A673 (cell line): ENCODE results near the gene ARPP21. TPM values are rescaled to one million over a fixed set of nuclear protein-coding genes. Genes with fewer than 3 reads are reported as not detected.

Experiments
- BruUV-seq: library from RNA; stranded (reverse); fragments of 400-500 nt; replicated peaks from 2 replicates; lab custom pipeline; 2021; lab: Mats Ljungman, UMichigan
- CTCF ChIA-PET: fragments of 300-600 bp; sonication (Branson Sonifier 250); formaldehyde crosslinking; loops from one replicate; lab custom pipeline; 2022; ENCODE audit warnings: antibody characterized with exemption; lab: Charles Lee
- POLR2A ChIA-PET: fragments of 300-600 bp; sonication (Branson Sonifier 250); formaldehyde crosslinking; loops from one replicate; lab custom pipeline; 2022; ENCODE audit warnings: antibody characterized with exemption; ENCODE audit not compliant: low non-redundant PET; lab: Charles Lee
- DNase-seq: peaks from one replicate; pipeline ENCODE4 v3.0.0-alpha.2; 2015; ENCODE audit warnings: low spot score
- H3K27ac ChIP-seq: fragments of 200-600 bp; sonication (generic); 2 replicates; pipeline ENCODE4 v1.5.1; 2016; ENCODE audit warnings: mixed run types, low read depth, mild to moderate bottlenecking, mixed read lengths, antibody characterized with exemption, low read length; ENCODE audit not compliant: poor library complexity, severe bottlenecking
- H3K27me3 ChIP-seq: fragments of 200-600 bp; sonication (generic); replicated peaks from 2 replicates; pipeline ENCODE4 v1.6.1; 2017; ENCODE audit warnings: mixed run types, low read depth, mild to moderate bottlenecking, mixed read lengths, antibody characterized with exemption, low read length; ENCODE audit not compliant: insufficient read depth, poor library complexity
- H3K36me3 ChIP-seq: fragments of 200-600 bp; sonication (generic); 2 replicates; pipeline ENCODE4 v1.6.1; 2016; ENCODE audit warnings: mixed run types, mild to moderate bottlenecking, mixed read lengths, antibody characterized with exemption, low read length; ENCODE audit not compliant: insufficient read depth, poor library complexity, severe bottlenecking
- H3K4me1 ChIP-seq: fragments of 200-600 bp; sonication (generic); 2 replicates; pipeline ENCODE4 v1.6.1; 2017; ENCODE audit warnings: mixed run types, mild to moderate bottlenecking, mixed read lengths, antibody characterized with exemption, low read length; ENCODE audit not compliant: insufficient read depth, poor library complexity, severe bottlenecking
- H3K4me3 ChIP-seq: fragments of 200-600 bp; sonication (generic); 2 replicates; pipeline ENCODE4 v1.5.1; 2016; ENCODE audit warnings: low read depth, mixed run types, mild to moderate bottlenecking, mixed read lengths, low read length; ENCODE audit not compliant: poor library complexity, severe bottlenecking
- H3K9me3 ChIP-seq: fragments of 200-600 bp; sonication (generic); 2 replicates; pipeline ENCODE4 v1.6.1; 2016; ENCODE audit warnings: mixed run types, low read depth, mild to moderate bottlenecking, mixed read lengths, antibody characterized with exemption, low read length; ENCODE audit not compliant: poor library complexity, severe bottlenecking
- CTCF ChIP-seq: fragments of 300-800, 200-600 bp; sonication (generic); conservative IDR thresholded peaks from 2 replicates; pipeline ENCODE4 v1.5.1; 2017; ENCODE audit warnings: low read depth, mild to moderate bottlenecking, antibody characterized with exemption, low read length, moderate library complexity, mixed read lengths
- EZH2 ChIP-seq: fragments of 200-600 bp; sonication (generic); IDR thresholded peaks from 2 replicates; pipeline ENCODE4 v1.6.1; 2017; ENCODE audit warnings: borderline replicate concordance, low read depth, mild to moderate bottlenecking, mixed read lengths, antibody characterized with exemption, low read length; ENCODE audit not compliant: poor library complexity, severe bottlenecking
- intact Hi-C: fragments of 100-400 bp; cut with micrococcal nuclease; formaldehyde crosslinking; loops from one replicate; pipeline ENCODE4 v1.10.0; 2022; ENCODE audit not compliant: unreplicated experiment
- total RNA-seq: library from RNA; stranded (reverse); gene quantifications from 2 replicates; pipeline ENCODE4 v1.2.3, GENCODE V29; 2021

Gene ARPP21
- total RNA-seq, 1 experiment from 2014 or later = not detected

GRCh38 chr3:35671483-35671882 is 32.2 kb downstream of the ARPP21 start:
- BruUV-seq = no TSS peak
- Histone ChIP-seq H3K36me3 (no peaks in the 10 kb centered on the region), H3K4me1 (peaks cover 5% of the 10 kb centered on the region), H3K27ac (no peak overlapping the region), H3K9me3 (no peaks in the 10 kb centered on the region), H3K4me3 (no peak overlapping the region), H3K27me3 (no peaks in the 10 kb centered on the region)
- CTCF ChIA-PET = no interaction called here
- POLR2A ChIA-PET = no interaction called here
- no peak for TF ChIP-seq EZH2
- no peak for TF ChIP-seq CTCF
- DNase-seq = no peak
- intact Hi-C loops = no loop called here

- CTCF ChIA-PET = no interaction called here
- TF ChIP-seq EZH2 (no peak), CTCF (no peak)
- Histone ChIP-seq H3K27me3 (no peaks in the 10 kb centered on the region), H3K36me3 (no peaks in the 10 kb centered on the region), H3K4me1 (no peaks in the 10 kb centered on the region), H3K9me3 (no peaks in the 10 kb centered on the region), H3K27ac (no peak overlapping the region), H3K4me3 (no peak overlapping the region)
- POLR2A ChIA-PET = no interaction called here
- no peak for DNase-seq
- intact Hi-C loops = no loop called here
- no TSS peak for BruUV-seq
Observed at GRCh38 chr3:35673017-35673416, 33.7 kb downstream of the ARPP21 start.

GRCh38 chr3:35674451-35675109 is 35.3 kb downstream of the ARPP21 start:
- intact Hi-C loops = no loop called here
- no peak for DNase-seq
- BruUV-seq = no TSS peak
- no peaks in the 10 kb centered on the region for H3K27me3 ChIP-seq
- H3K27ac ChIP-seq = no peak overlapping the region
- TF ChIP-seq EZH2 (no peak), CTCF (no peak)
- POLR2A ChIA-PET = no interaction called here
- H3K4me1 ChIP-seq = peaks cover 5% of the 10 kb centered on the region
- CTCF ChIA-PET = no interaction called here
- no peaks in the 10 kb centered on the region for H3K36me3 ChIP-seq
- no peaks in the 10 kb centered on the region for H3K9me3 ChIP-seq
- H3K4me3 ChIP-seq = no peak overlapping the region
